CD14-positive monocyte (primary cell): ENCODE measurements around the gene ARFIP2. TPM values are rescaled to one million over a fixed set of nuclear protein-coding genes. Genes with fewer than 3 reads are reported as not detected.

ENCODE experiments used
- DNase-seq, 3 donors: peaks; one replicate each; pipeline ENCODE4 v3.0.0-alpha.2; 2011 to 2022
- H2AFZ ChIP-seq: 2 replicates; pipeline ENCODE4 v1.6.0; 2012; ENCODE audit warnings: mild to moderate bottlenecking, low read depth, low read length, inconsistent platforms; ENCODE audit not compliant: insufficient read depth, poor library complexity, severe bottlenecking
- H3K27ac ChIP-seq, 2 donors: 1 replicate in 1 of 2; 2 replicates in 1 of 2; pipeline ENCODE4 v1.5.1; 2012 to 2013; ENCODE audit warnings: low read length in 2 of 2, control low read depth in 1 of 2, inconsistent platforms in 1 of 2, low read depth in 1 of 2, mild to moderate bottlenecking in 1 of 2
- H3K27me3 ChIP-seq, 2 donors: one replicate each; pipeline versions ENCODE4 v1.6.0 to v1.6.1; 2011 to 2013; ENCODE audit warnings: low read length in 2 of 2; ENCODE audit not compliant: control insufficient read depth in 2 of 2, insufficient read depth in 2 of 2
- H3K36me3 ChIP-seq, 2 donors: replicated peaks in 1 of 2; 1 replicate in 1 of 2; 2 replicates in 1 of 2; pipeline versions ENCODE4 v1.5.1 to v1.6.1; 2012 to 2013; ENCODE audit warnings: low read length in 2 of 2, control low read depth in 1 of 2, inconsistent platforms in 1 of 2, mild to moderate bottlenecking in 1 of 2; ENCODE audit not compliant: insufficient read depth in 2 of 2, control insufficient read depth in 1 of 2
- H3K4me1 ChIP-seq, 2 donors: 1 replicate in 1 of 2; 2 replicates in 1 of 2; pipeline versions ENCODE4 v1.5.1 to v1.6.1; 2012 to 2013; ENCODE audit warnings: low read length in 2 of 2, control low read depth in 1 of 2, inconsistent platforms in 1 of 2, mild to moderate bottlenecking in 1 of 2, moderate library complexity in 1 of 2; ENCODE audit not compliant: insufficient read depth in 2 of 2, control insufficient read depth in 1 of 2
- H3K4me2 ChIP-seq: replicated peaks from 2 replicates; pipeline ENCODE3; 2012; ENCODE audit warnings: low read length, moderate library complexity, mild to moderate bottlenecking; ENCODE audit not compliant: poor library complexity, severe bottlenecking; ENCODE audit errors: extremely low read depth
- H3K4me3 ChIP-seq, 3 experiments: fragments of 200-600 bp in 1 of 3; sonication (generic) in 1 of 3; replicated peaks in 1 of 3; 1 replicate in 2 of 3; 2 replicates in 1 of 3; pipeline ENCODE4 v1.5.1; 2011 to 2013; ENCODE audit warnings: low read length in 3 of 3, mild to moderate bottlenecking in 3 of 3, control low read depth in 2 of 3, low read depth in 2 of 3, inconsistent platforms in 1 of 3, moderate library complexity in 1 of 3
- H3K79me2 ChIP-seq: 2 replicates; pipeline ENCODE4 v1.6.0; 2012; ENCODE audit warnings: mild to moderate bottlenecking, control low read depth, inconsistent platforms, low read length, moderate library complexity; ENCODE audit not compliant: insufficient read depth
- H3K9ac ChIP-seq: 2 replicates; pipeline ENCODE4 v1.6.0; 2017; ENCODE audit warnings: low read length, mild to moderate bottlenecking; ENCODE audit not compliant: insufficient read depth, poor library complexity, severe bottlenecking
- H3K9me3 ChIP-seq, 2 donors: replicated peaks in 1 of 2; 1 replicate in 1 of 2; 2 replicates in 1 of 2; pipeline versions ENCODE4 v1.5.1 to v1.6.1; 2012 to 2013; ENCODE audit warnings: low read length in 2 of 2, control low read depth in 1 of 2; ENCODE audit not compliant: control insufficient read depth in 1 of 2, insufficient read depth in 1 of 2
- H4K20me1 ChIP-seq: 2 replicates; pipeline ENCODE4 v1.6.0; 2012; ENCODE audit warnings: mild to moderate bottlenecking, low read length, control low read depth, moderate library complexity; ENCODE audit not compliant: insufficient read depth
- H3K27ac Mint-ChIP-seq, 7 donors: one replicate each; pipeline ENCODE4 v1.8.0; 2020; ENCODE audit warnings: mild to moderate bottlenecking in 7 of 7, mixed read lengths in 7 of 7, moderate library complexity in 6 of 7, inconsistent platforms in 2 of 7
- H3K27me3 Mint-ChIP-seq, 3 donors: one replicate each; pipeline ENCODE4 v1.8.0; 2021 to 2022; ENCODE audit warnings: low read depth in 3 of 3, mild to moderate bottlenecking in 3 of 3, mixed read lengths in 3 of 3, moderate library complexity in 3 of 3, inconsistent platforms in 1 of 3
- H3K36me3 Mint-ChIP-seq, 2 donors: one replicate each; pipeline ENCODE4 v1.8.0; 2020; ENCODE audit warnings: mixed read lengths in 2 of 2, inconsistent platforms in 1 of 2, mild to moderate bottlenecking in 1 of 2
- H3K4me1 Mint-ChIP-seq: one replicate; pipeline ENCODE4 v1.8.0; 2020; ENCODE audit warnings: mild to moderate bottlenecking, mixed read lengths
- H3K4me3 Mint-ChIP-seq, 2 donors: one replicate each; pipeline ENCODE4 v1.8.0; 2020; ENCODE audit warnings: mild to moderate bottlenecking in 2 of 2, mixed read lengths in 2 of 2, moderate library complexity in 1 of 2
- H3K9me3 Mint-ChIP-seq, 7 donors: one replicate each; pipeline ENCODE4 v1.8.0; 2020 to 2022; ENCODE audit warnings: mixed read lengths in 7 of 7, mild to moderate bottlenecking in 6 of 7, moderate library complexity in 6 of 7, inconsistent platforms in 2 of 7
- CTCF ChIP-seq: fragments of 200-600 bp; IDR thresholded peaks from one replicate; pipeline ENCODE4 v1.8.0; 2022; ENCODE audit warnings: antibody characterized with exemption, mild to moderate bottlenecking
- WGBS: methylation state at CpG from one replicate; pipeline ENCODE4 v1.1.5; 2013; ENCODE audit warnings: missing lambda C conversion rate; ENCODE audit not compliant: insufficient coverage; 5-methylcytosine and 5-hydroxymethylcytosine counted together
- intact Hi-C, 2 donors: fragments of 100-400 bp; cut with micrococcal nuclease; formaldehyde crosslinking; loops; one replicate each; pipeline versions ENCODE4 v1.15.0 to v1.15.1; 2023
- polyA plus RNA-seq, 3 donors: library from polyadenylated mRNA; depleted of rRNA in 1 of 3; unstranded in 2 of 3; stranded (reverse) in 1 of 3; fragments of 300-500 nt in 2 of 3; fragments of >200 nt in 1 of 3; fragmentation: Illumina TruSeq in 2 of 3; gene quantifications; 1 replicate in 2 of 3; 2 replicates in 1 of 3; pipeline ENCODE4 v1.2.3, GENCODE V29; 2012 to 2021

The ARFIP2 gene
- polyA plus RNA-seq, 3 donors, result 21.6 to 43.8 (median 27.2) TPM

GRCh38 chr11:6476571-6476970 is 4.6 kb downstream of the ARFIP2 start:
- H4K20me1 ChIP-seq, result no peaks in the 10 kb centered on the region
- Mint-ChIP-seq H3K4me1 (peaks cover 42% of the 10 kb centered on the region), H3K27ac (no peak overlapping the region), H3K36me3 (peaks cover 22 to 26% of the 10 kb centered on the region in 2 donors), H3K9me3 (peaks cover 0 to 2% (median 0%) of the 10 kb centered on the region in 7 donors), H3K27me3 (peaks cover 0 to 7% (median 1%) of the 10 kb centered on the region in 3 donors), H3K4me3 (no peak overlapping the region)
- peaks cover 19% of the 10 kb centered on the region for H3K79me2 ChIP-seq
- H3K36me3 ChIP-seq, result peaks cover 22 to 29% of the 10 kb centered on the region in 2 donors
- no peak overlapping the region for H3K4me3 ChIP-seq
- DNase-seq, result no peak
- 100% methylated on average over 3 of the region's 4 CpGs for WGBS
- no peak for TF ChIP-seq CTCF
- peaks cover 24 to 26% of the 10 kb centered on the region in 2 donors for H3K4me1 ChIP-seq
- H3K9me3 ChIP-seq, result no peaks in the 10 kb centered on the region
- H3K9ac ChIP-seq, result no peak overlapping the region
- intact Hi-C loops, result loop anchor here in 1 of 2 donors (10.0 kb wide), 1 partner anchor 1508 kb away; the partner anchor contains the start of gene EIF3F
- H3K27ac ChIP-seq, result no peak overlapping the region
- no peak overlapping the region for H3K4me2 ChIP-seq
- no peak overlapping the region for H2AFZ ChIP-seq
- no peaks in the 10 kb centered on the region for H3K27me3 ChIP-seq

- no peak for TF ChIP-seq CTCF
- H3K9me3 ChIP-seq, result no peaks in the 10 kb centered on the region
- no peaks in the 10 kb centered on the region for H3K27me3 ChIP-seq
- H3K4me1 Mint-ChIP-seq, result peaks cover 40% of the 10 kb centered on the region
- no peaks in the 10 kb centered on the region for H4K20me1 ChIP-seq
- H3K4me1 ChIP-seq, result peaks cover 22% of the 10 kb centered on the region in 2 donors
- peaks cover 0 to 2% (median 0%) of the 10 kb centered on the region in 7 donors for H3K9me3 Mint-ChIP-seq
- peak overlapping the region in 3 of 7 donors; percentile 23 to 84 (median 56) for H3K27ac Mint-ChIP-seq
- no peak overlapping the region for H3K4me3 ChIP-seq
- H3K27me3 Mint-ChIP-seq, result peaks cover 0 to 7% (median 1%) of the 10 kb centered on the region in 3 donors
- DNase-seq, result no peak
- H3K9ac ChIP-seq, result no peak overlapping the region
- no peak overlapping the region for H3K4me2 ChIP-seq
- peaks cover 22 to 26% of the 10 kb centered on the region in 2 donors for H3K36me3 Mint-ChIP-seq
- WGBS, result 81% methylated on average over 3 of the region's 5 CpGs
- H2AFZ ChIP-seq, result no peak overlapping the region
- H3K36me3 ChIP-seq, result peaks cover 22 to 29% of the 10 kb centered on the region in 2 donors
- H3K79me2 ChIP-seq, result peaks cover 18% of the 10 kb centered on the region
- no peak overlapping the region for H3K27ac ChIP-seq
- H3K4me3 Mint-ChIP-seq, result no peak overlapping the region
- intact Hi-C loops, result loop anchor here in 1 of 2 donors (10.0 kb wide), 1 partner anchor 1509 kb away; the partner anchor contains the start of gene EIF3F
Measured at GRCh38 chr11:6475936-6476335, 5.2 kb downstream of the ARFIP2 start.
